AG04450 (cell line): Measurements from ENCODE around the gene WHRN. TPM values are rescaled to one million over a fixed set of nuclear protein-coding genes. Genes with fewer than 3 reads are reported as not detected.

Source experiments
- CTCF ChIA-PET: fragments of 300-600, 350-600 bp; formaldehyde crosslinking; extraction: SDS; loops from one replicate; lab custom pipeline; 2022; ENCODE audit warnings: antibody characterized with exemption, inconsistent platforms; lab: Charles Lee
- POLR2A ChIA-PET: fragments of 350-600 bp; formaldehyde crosslinking; extraction: SDS; loops from one replicate; lab custom pipeline; 2021; ENCODE audit warnings: antibody characterized with exemption, inconsistent platforms; lab: Yijun Ruan, JAX
- DNase-seq: peaks from one replicate; pipeline ENCODE4 v3.0.0-alpha.2; 2011; ENCODE audit warnings: low read depth, low spot score
- H3K27ac ChIP-seq: one replicate; pipeline ENCODE4 v1.5.1; 2012; ENCODE audit warnings: low read depth, low read length, control low read depth
- H3K27me3 ChIP-seq: one replicate; pipeline ENCODE4 v1.6.0; 2012; ENCODE audit warnings: low read length; ENCODE audit not compliant: control insufficient read depth, insufficient read depth
- H3K4me3 ChIP-seq: 2 replicates; pipeline ENCODE4 v1.5.1; 2011; ENCODE audit warnings: mild to moderate bottlenecking, low read depth, low read length, control low read depth
- H3K9me3 ChIP-seq: 2 replicates; pipeline ENCODE4 v1.5.1; 2012; ENCODE audit warnings: low read length; ENCODE audit not compliant: control insufficient read depth, insufficient read depth
- polyA plus RNA-seq: library from polyadenylated mRNA; depleted of rRNA; stranded (reverse); fragments of >200 nt; gene quantifications from 2 replicates; pipeline ENCODE4 v1.2.3, GENCODE V29; 2011
- TF ChIP-seq, protein P1 (sequence below): IDR thresholded peaks from 2 replicates; pipeline ENCODE4 v1.5.1; 2011; ENCODE audit warnings: low read depth, low read length, control low read depth, inconsistent platforms

The WHRN gene
- polyA plus RNA-seq, 1 experiment: 1.1 TPM

DNA sequence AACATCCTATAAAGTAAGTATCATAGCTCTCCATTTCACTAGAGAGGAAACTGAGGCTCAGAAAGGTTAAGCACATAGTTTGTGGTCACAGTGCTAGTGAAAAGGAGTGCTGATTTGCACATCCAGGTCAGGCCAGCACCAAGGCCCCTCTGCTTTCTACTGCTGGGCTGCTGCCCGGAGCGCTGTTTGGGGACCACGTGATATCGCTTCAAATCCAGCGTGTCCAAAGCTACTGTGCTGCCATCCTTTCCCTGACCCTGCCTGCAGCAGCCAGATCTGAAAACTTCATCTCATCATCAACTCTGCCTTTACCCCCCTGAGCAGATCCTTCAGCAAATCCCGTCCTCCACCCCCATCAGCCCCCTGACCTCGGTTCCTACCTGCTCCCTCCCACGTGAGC, 76.8 kb downstream of the WHRN start:
- H3K27me3 ChIP-seq: peaks cover 29% of the 10 kb centered on the region
- no peaks in the 10 kb centered on the region for H3K9me3 ChIP-seq
- H3K4me3 ChIP-seq: no peak overlapping the region
- TF ChIP-seq, protein P1, sequence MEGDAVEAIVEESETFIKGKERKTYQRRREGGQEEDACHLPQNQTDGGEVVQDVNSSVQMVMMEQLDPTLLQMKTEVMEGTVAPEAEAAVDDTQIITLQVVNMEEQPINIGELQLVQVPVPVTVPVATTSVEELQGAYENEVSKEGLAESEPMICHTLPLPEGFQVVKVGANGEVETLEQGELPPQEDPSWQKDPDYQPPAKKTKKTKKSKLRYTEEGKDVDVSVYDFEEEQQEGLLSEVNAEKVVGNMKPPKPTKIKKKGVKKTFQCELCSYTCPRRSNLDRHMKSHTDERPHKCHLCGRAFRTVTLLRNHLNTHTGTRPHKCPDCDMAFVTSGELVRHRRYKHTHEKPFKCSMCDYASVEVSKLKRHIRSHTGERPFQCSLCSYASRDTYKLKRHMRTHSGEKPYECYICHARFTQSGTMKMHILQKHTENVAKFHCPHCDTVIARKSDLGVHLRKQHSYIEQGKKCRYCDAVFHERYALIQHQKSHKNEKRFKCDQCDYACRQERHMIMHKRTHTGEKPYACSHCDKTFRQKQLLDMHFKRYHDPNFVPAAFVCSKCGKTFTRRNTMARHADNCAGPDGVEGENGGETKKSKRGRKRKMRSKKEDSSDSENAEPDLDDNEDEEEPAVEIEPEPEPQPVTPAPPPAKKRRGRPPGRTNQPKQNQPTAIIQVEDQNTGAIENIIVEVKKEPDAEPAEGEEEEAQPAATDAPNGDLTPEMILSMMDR: no peak
- DNase-seq: no peak
- ChIA-PET POLR2A (no interaction called here), CTCF (interaction anchor here (1.0 to 2.1 kb wide), 4 partner anchors 10 to 225 kb away, joined by 3 to 8 read pairs (median 6); no protein-coding TSS in a partner anchor)
- no peak overlapping the region for H3K27ac ChIP-seq

GRCh38 chr9:114427644-114428043, 77.6 kb downstream of the WHRN start:
- CTCF ChIA-PET: interaction anchor here (0.6 to 2.1 kb wide), 3 partner anchors 11 to 60 kb away, joined by 3 to 6 read pairs (median 3); no protein-coding TSS in a partner anchor

DNA sequence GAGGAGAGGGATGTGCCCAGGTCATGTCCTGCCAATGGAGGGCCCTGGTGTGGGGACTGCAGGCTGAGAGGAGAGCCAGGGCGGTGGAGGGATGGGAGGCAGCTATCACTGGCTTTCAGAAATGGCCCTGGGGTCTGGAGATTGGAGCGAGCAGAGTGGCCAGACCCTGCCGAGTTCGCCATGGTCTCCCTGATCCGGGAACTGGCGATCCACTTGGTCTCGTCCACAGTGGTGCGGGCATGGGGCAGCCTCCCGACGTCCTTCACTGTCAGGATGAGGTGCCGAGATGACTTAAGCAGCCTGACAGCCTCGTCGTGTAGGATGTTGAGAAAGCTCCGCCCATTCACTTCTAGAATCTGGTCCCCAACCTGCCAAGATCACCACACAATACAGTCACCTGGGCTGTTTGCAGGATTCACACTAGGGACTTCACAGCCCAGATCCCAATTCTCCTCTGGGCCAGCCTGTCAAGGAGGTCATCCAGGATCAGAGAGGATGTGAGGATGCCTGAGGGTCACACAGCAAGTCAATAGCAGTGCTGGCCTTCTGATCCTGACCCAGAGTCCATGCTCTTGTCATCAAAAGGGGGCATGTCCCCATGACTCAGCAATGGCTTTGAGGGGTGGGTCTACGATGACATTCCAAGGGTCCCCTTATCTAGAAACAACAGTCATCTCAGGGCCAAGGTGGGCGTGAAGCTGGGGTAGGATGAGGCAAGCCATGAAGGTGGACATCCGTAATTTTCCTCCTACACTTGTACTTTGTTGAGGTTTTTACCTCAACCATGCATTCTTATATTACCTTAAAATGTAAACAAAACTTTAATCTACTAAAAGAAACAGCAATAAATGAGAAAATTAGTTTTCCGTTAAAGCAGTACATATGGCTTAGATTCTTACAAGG, 79.0 kb downstream of the WHRN start:
- no peak for DNase-seq
- CTCF ChIA-PET: interaction anchor here (2.1 kb wide), 1 partner anchor 9 kb away, joined by 6 read pairs; no protein-coding TSS in a partner anchor
- no peak overlapping the region for H3K27ac ChIP-seq
- no peaks in the 10 kb centered on the region for H3K9me3 ChIP-seq
- no peak overlapping the region for H3K4me3 ChIP-seq
- peaks cover 22% of the 10 kb centered on the region for H3K27me3 ChIP-seq
- POLR2A ChIA-PET: no interaction called here
- TF ChIP-seq, protein P1: no peak

More at GRCh38 chr9:114427644-114428043, 77.6 kb downstream of the WHRN start:
- H3K4me3 ChIP-seq: no peak overlapping the region
- H3K27me3 ChIP-seq: peaks cover 27% of the 10 kb centered on the region
- POLR2A ChIA-PET: no interaction called here
- TF ChIP-seq, protein P1: no peak
- H3K27ac ChIP-seq: no peak overlapping the region
- no peak for DNase-seq
- H3K9me3 ChIP-seq: no peaks in the 10 kb centered on the region

GRCh38 chr9:114425126-114425525, 80.1 kb downstream of the WHRN start:
- CTCF ChIA-PET: no interaction called here
- no peaks in the 10 kb centered on the region for H3K9me3 ChIP-seq
- TF ChIP-seq, protein P1: no peak
- no peak overlapping the region for H3K27ac ChIP-seq
- POLR2A ChIA-PET: no interaction called here
- H3K4me3 ChIP-seq: no peak overlapping the region
- no peak for DNase-seq
- H3K27me3 ChIP-seq: peaks cover 24% of the 10 kb centered on the region

GRCh38 chr9:114424126-114424525, 81.1 kb downstream of the WHRN start:
- ChIA-PET POLR2A (no interaction called here), CTCF (no interaction called here)
- TF ChIP-seq, protein P1: no peak
- H3K9me3 ChIP-seq: no peaks in the 10 kb centered on the region
- H3K27me3 ChIP-seq: peaks cover 19% of the 10 kb centered on the region
- no peak overlapping the region for H3K4me3 ChIP-seq
- DNase-seq: no peak
- H3K27ac ChIP-seq: no peak overlapping the region
